Spinal cord (tissue), 10 donors: ENCODE measurements around the gene PRDM16. TPM values are rescaled to one million over a fixed set of nuclear protein-coding genes. Genes with fewer than 3 reads are reported as not detected.

Source experiments
- DNase-seq, 6 donors: peaks; one replicate each; pipeline versions ENCODE4 v3.0.0 to v3.0.0-alpha.2; 2013 to 2015; ENCODE audit warnings: low spot score in 6 of 6, low read depth in 4 of 6
- H3K27ac ChIP-seq: one replicate; pipeline ENCODE4 v1.5.1; 2013; ENCODE audit warnings: low read depth, low read length, control low read depth
- H3K27me3 ChIP-seq: one replicate; pipeline ENCODE4 v1.6.1; 2013; ENCODE audit warnings: low read length; ENCODE audit not compliant: control insufficient read depth, insufficient read depth
- H3K36me3 ChIP-seq: one replicate; pipeline ENCODE4 v1.6.1; 2013; ENCODE audit warnings: low read length; ENCODE audit not compliant: control insufficient read depth, insufficient read depth
- H3K4me1 ChIP-seq: one replicate; pipeline ENCODE4 v1.6.1; 2013; ENCODE audit warnings: low read length; ENCODE audit not compliant: control insufficient read depth, insufficient read depth
- H3K4me3 ChIP-seq: one replicate; pipeline ENCODE4 v1.5.1; 2013; ENCODE audit warnings: low read depth, low read length, control low read depth
- H3K9me3 ChIP-seq: one replicate; pipeline ENCODE4 v1.6.1; 2013; ENCODE audit warnings: low read length; ENCODE audit not compliant: control insufficient read depth, insufficient read depth
- WGBS: methylation state at CpG from one replicate; pipeline ENCODE4 v1.1.5; 2013; ENCODE audit warnings: missing lambda C conversion rate; ENCODE audit not compliant: insufficient coverage; 5-methylcytosine and 5-hydroxymethylcytosine counted together
- polyA plus RNA-seq, 2 donors: library from polyadenylated mRNA; unstranded; fragments of 120-200 nt; gene quantifications; one replicate each; pipeline ENCODE4 v1.2.1, GENCODE V29; 2013; ENCODE audit not compliant: insufficient read length in 2 of 2
- total RNA-seq, 2 donors: library from RNA; depleted of rRNA in 1 of 2; stranded (reverse); fragments of 120-200 nt in 1 of 2; fragments of >200 nt in 1 of 2; gene quantifications; one replicate each; pipeline versions ENCODE4 v1.2.3 to v1.2.4, GENCODE V29; 2013 to 2014
- donor health status: healthy.

Gene PRDM16
- total and polyA plus RNA-seq, 4 donors, result 6.1 to 8.3 (median 7.3) TPM

GRCh38 chr1:3340548-3341235, 271.7 kb downstream of the PRDM16 start:
- no peak for DNase-seq
- Histone ChIP-seq H3K9me3 (peaks cover 2% of the 10 kb centered on the region), H3K36me3 (no peaks in the 10 kb centered on the region), H3K27ac (no peak overlapping the region), H3K4me1 (peaks cover 47% of the 10 kb centered on the region), H3K4me3 (no peak overlapping the region), H3K27me3 (no peaks in the 10 kb centered on the region)
- 74% methylated on average over 15 of the region's 17 CpGs for WGBS

GRCh38 chr1:3341236-3341994, 272.4 kb downstream of the PRDM16 start:
- H3K36me3 ChIP-seq, result no peaks in the 10 kb centered on the region
- no peak for DNase-seq
- 97% methylated on average over 19 of the region's 26 CpGs for WGBS
- peaks cover 50% of the 10 kb centered on the region for H3K4me1 ChIP-seq
- H3K9me3 ChIP-seq, result peaks cover 2% of the 10 kb centered on the region
- no peaks in the 10 kb centered on the region for H3K27me3 ChIP-seq
- no peak overlapping the region for H3K27ac ChIP-seq
- H3K4me3 ChIP-seq, result no peak overlapping the region

- Histone ChIP-seq H3K4me3 (no peak overlapping the region), H3K4me1 (peaks cover 65% of the 10 kb centered on the region), H3K9me3 (peaks cover 2% of the 10 kb centered on the region), H3K36me3 (no peaks in the 10 kb centered on the region), H3K27me3 (no peaks in the 10 kb centered on the region), H3K27ac (no peak overlapping the region)
- DNase-seq, result no peak
- WGBS, result no CpG with 5 or more reads among the region's 5 CpGs
Observed at GRCh38 chr1:3342960-3343359, 274.0 kb downstream of the PRDM16 start.

GRCh38 chr1:3344395-3344794, 275.4 kb downstream of the PRDM16 start:
- no peak overlapping the region for H3K27ac ChIP-seq
- H3K27me3 ChIP-seq, result no peaks in the 10 kb centered on the region
- no peak overlapping the region for H3K4me3 ChIP-seq
- no peak for DNase-seq
- peaks cover 65% of the 10 kb centered on the region for H3K4me1 ChIP-seq
- H3K9me3 ChIP-seq, result peaks cover 2% of the 10 kb centered on the region
- H3K36me3 ChIP-seq, result no peaks in the 10 kb centered on the region

GRCh38 chr1:3345792-3346191, 276.8 kb downstream of the PRDM16 start:
- Histone ChIP-seq H3K9me3 (peaks cover 2% of the 10 kb centered on the region), H3K4me1 (peaks cover 67% of the 10 kb centered on the region), H3K27me3 (no peaks in the 10 kb centered on the region), H3K27ac (peak overlapping the region; percentile 89), H3K36me3 (no peaks in the 10 kb centered on the region), H3K4me3 (no peak overlapping the region)
- WGBS, result 33% methylated on average over 3 of the region's 10 CpGs
- DNase-seq, result peak in 2 of 6 donors; percentile 82 to 90

GRCh38 chr1:3346478-3346877, 277.5 kb downstream of the PRDM16 start:
- H3K36me3 ChIP-seq, result no peaks in the 10 kb centered on the region
- peak overlapping the region; percentile 89 for H3K27ac ChIP-seq
- DNase-seq, result no peak
- peaks cover 2% of the 10 kb centered on the region for H3K9me3 ChIP-seq
- 83% methylated on average over 12 of the region's 13 CpGs for WGBS
- H3K27me3 ChIP-seq, result no peaks in the 10 kb centered on the region
- H3K4me1 ChIP-seq, result peaks cover 68% of the 10 kb centered on the region
- no peak overlapping the region for H3K4me3 ChIP-seq

GRCh38 chr1:3347257-3348020, 278.4 kb downstream of the PRDM16 start:
- H3K9me3 ChIP-seq, result peaks cover 2% of the 10 kb centered on the region
- DNase-seq, result no peak
- no peaks in the 10 kb centered on the region for H3K36me3 ChIP-seq
- H3K27ac ChIP-seq, result peak overlapping the region; percentile 89
- no peak overlapping the region for H3K4me3 ChIP-seq
- H3K4me1 ChIP-seq, result peaks cover 78% of the 10 kb centered on the region
- no peaks in the 10 kb centered on the region for H3K27me3 ChIP-seq
- WGBS, result 64% methylated on average over 18 of the region's 18 CpGs

GRCh38 chr1:3348196-3348865, 279.3 kb downstream of the PRDM16 start:
- peak overlapping the region; percentile 89 for H3K27ac ChIP-seq
- 41% methylated on average over 14 of the region's 15 CpGs for WGBS

More at GRCh38 chr1:3348196-3348865, 279.3 kb downstream of the PRDM16 start:
- peak in 3 of 6 donors; percentile 75 to 89 (median 77) for DNase-seq
- Histone ChIP-seq H3K4me3 (no peak overlapping the region), H3K27me3 (no peaks in the 10 kb centered on the region), H3K36me3 (no peaks in the 10 kb centered on the region), H3K4me1 (peaks cover 87% of the 10 kb centered on the region), H3K9me3 (peaks cover 2% of the 10 kb centered on the region)
